SK-N-SH treated with all-trans-retinoic acid at 6 μM for 48 hours (cell line): ENCODE results near the gene GP1BA.

Experiments
- SNAI2 ChIP-seq: fragments of 250-450 bp; sonication (Bioruptor Pico); IDR thresholded peaks from 2 replicates; pipeline ENCODE4 v1.5.0; 2020; ENCODE audit warnings: mild to moderate bottlenecking, moderate library complexity
- ZC3H10 ChIP-seq: fragments of 250-450 bp; sonication (Bioruptor Pico); IDR thresholded peaks from 2 replicates; pipeline ENCODE4 v1.5.1; 2021; ENCODE audit warnings: mild to moderate bottlenecking, moderate library complexity
- ZNF565 ChIP-seq: fragments of 450-650 bp; formaldehyde crosslinking; conservative IDR thresholded peaks from 2 replicates; pipeline ENCODE4 v1.5.0; 2020; ENCODE audit warnings: low read depth, mild to moderate bottlenecking, moderate library complexity
- TF ChIP-seq, protein P1 (sequence below): fragments of 250-450 bp; sonication (Bioruptor Pico); IDR thresholded peaks from 2 replicates; pipeline ENCODE4 v1.8.0; 2020; ENCODE audit warnings: mild to moderate bottlenecking, moderate library complexity, borderline replicate concordance
- TF ChIP-seq, protein P2 (sequence below): fragments of 250-450 bp; sonication (Bioruptor Pico); IDR thresholded peaks from 2 replicates; pipeline ENCODE4 v1.5.1; 2020; ENCODE audit warnings: low read depth, mild to moderate bottlenecking, moderate library complexity
- TF ChIP-seq, protein P3 (sequence below): fragments of 250-450 bp; sonication (Bioruptor Pico); IDR thresholded peaks from 2 replicates; pipeline ENCODE4 v1.5.0; 2020; ENCODE audit warnings: mild to moderate bottlenecking, moderate library complexity

DNA sequence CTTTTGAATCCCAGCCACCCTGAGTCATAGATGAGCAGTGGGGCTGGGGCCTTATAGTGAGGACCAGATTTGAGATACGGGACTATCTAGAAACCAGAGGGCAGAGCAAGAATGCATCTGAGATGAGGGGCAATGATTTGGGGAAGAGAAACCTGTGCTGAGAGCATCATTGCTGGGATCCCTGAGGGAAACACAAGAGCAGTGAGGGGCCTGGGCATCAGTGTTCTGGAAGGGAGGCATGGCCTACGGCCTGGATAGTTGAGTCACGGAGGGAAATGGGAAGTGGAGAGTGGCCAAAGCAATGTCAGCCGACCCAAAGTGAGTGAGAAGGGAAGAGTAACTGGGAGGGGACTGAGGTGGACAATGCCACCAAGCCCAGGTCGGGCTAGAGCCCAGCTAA lies 50.2 kb downstream of the GP1BA start:
- TF ChIP-seq, protein P1, sequence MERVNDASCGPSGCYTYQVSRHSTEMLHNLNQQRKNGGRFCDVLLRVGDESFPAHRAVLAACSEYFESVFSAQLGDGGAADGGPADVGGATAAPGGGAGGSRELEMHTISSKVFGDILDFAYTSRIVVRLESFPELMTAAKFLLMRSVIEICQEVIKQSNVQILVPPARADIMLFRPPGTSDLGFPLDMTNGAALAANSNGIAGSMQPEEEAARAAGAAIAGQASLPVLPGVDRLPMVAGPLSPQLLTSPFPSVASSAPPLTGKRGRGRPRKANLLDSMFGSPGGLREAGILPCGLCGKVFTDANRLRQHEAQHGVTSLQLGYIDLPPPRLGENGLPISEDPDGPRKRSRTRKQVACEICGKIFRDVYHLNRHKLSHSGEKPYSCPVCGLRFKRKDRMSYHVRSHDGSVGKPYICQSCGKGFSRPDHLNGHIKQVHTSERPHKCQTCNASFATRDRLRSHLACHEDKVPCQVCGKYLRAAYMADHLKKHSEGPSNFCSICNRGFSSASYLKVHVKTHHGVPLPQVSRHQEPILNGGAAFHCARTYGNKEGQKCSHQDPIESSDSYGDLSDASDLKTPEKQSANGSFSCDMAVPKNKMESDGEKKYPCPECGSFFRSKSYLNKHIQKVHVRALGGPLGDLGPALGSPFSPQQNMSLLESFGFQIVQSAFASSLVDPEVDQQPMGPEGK (CRISPR knock-in tag), result no peak
- TF ChIP-seq ZC3H10 (no peak), SNAI2 (no peak), ZNF565 (CRISPR knock-in tag) (no peak)
- TF ChIP-seq, protein P2, sequence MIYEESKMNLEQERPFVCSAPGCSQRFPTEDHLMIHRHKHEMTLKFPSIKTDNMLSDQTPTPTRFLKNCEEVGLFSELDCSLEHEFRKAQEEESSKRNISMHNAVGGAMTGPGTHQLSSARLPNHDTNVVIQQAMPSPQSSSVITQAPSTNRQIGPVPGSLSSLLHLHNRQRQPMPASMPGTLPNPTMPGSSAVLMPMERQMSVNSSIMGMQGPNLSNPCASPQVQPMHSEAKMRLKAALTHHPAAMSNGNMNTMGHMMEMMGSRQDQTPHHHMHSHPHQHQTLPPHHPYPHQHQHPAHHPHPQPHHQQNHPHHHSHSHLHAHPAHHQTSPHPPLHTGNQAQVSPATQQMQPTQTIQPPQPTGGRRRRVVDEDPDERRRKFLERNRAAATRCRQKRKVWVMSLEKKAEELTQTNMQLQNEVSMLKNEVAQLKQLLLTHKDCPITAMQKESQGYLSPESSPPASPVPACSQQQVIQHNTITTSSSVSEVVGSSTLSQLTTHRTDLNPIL, result no peak
- TF ChIP-seq, protein P3, sequence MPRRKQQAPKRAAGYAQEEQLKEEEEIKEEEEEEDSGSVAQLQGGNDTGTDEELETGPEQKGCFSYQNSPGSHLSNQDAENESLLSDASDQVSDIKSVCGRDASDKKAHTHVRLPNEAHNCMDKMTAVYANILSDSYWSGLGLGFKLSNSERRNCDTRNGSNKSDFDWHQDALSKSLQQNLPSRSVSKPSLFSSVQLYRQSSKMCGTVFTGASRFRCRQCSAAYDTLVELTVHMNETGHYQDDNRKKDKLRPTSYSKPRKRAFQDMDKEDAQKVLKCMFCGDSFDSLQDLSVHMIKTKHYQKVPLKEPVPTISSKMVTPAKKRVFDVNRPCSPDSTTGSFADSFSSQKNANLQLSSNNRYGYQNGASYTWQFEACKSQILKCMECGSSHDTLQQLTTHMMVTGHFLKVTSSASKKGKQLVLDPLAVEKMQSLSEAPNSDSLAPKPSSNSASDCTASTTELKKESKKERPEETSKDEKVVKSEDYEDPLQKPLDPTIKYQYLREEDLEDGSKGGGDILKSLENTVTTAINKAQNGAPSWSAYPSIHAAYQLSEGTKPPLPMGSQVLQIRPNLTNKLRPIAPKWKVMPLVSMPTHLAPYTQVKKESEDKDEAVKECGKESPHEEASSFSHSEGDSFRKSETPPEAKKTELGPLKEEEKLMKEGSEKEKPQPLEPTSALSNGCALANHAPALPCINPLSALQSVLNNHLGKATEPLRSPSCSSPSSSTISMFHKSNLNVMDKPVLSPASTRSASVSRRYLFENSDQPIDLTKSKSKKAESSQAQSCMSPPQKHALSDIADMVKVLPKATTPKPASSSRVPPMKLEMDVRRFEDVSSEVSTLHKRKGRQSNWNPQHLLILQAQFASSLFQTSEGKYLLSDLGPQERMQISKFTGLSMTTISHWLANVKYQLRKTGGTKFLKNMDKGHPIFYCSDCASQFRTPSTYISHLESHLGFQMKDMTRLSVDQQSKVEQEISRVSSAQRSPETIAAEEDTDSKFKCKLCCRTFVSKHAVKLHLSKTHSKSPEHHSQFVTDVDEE (CRISPR knock-in tag), result no peak
